DMS53 treated with DMSO at 0.1 percent for 48 hours (cell line): ENCODE results near the gene IRF2BP1.

Experiments used
- DNase-seq: peaks from one replicate; lab custom pipeline; 2025; ENCODE audit not compliant: unreplicated experiment; lab: John Stamatoyannopoulos, UW

Gene IRF2BP1

GRCh38 chr19:45863335-45863839, 22.6 kb downstream of the IRF2BP1 start:
- no peak for DNase-seq

GRCh38 chr19:45862564-45863334, 23.2 kb downstream of the IRF2BP1 start, which contains the start of gene SYMPK:
Gene SYMPK (minus strand): TSS chr19:45863147. CDS start chr19:45854495, 8,652 bp downstream.
- DNase-seq = peak; percentile 97

- DNase-seq = no peak
These were observed 23.7 kb downstream of the IRF2BP1 start for GRCh38 chr19:45862271-45862563.

- DNase-seq = no peak
These were observed 25.3 kb downstream of the IRF2BP1 start for GRCh38 chr19:45860359-45861259.

- DNase-seq = no peak
These were observed 31.7 kb downstream of the IRF2BP1 start for GRCh38 chr19:45854167-45854778.

GRCh38 chr19:45852983-45853382, 33.0 kb downstream of the IRF2BP1 start:
- no peak for DNase-seq

- DNase-seq = no peak
These were observed 33.7 kb downstream of the IRF2BP1 start for GRCh38 chr19:45852145-45852750.

- no peak for DNase-seq
These were observed 37.0 kb downstream of the IRF2BP1 start for GRCh38 chr19:45848922-45849321.

- no peak for DNase-seq
These were observed 38.3 kb downstream of the IRF2BP1 start for GRCh38 chr19:45847663-45848062.

- no peak for DNase-seq
These were observed 43.7 kb downstream of the IRF2BP1 start for GRCh38 chr19:45842198-45842597.

- no peak for DNase-seq
These were observed 51.0 kb downstream of the IRF2BP1 start for GRCh38 chr19:45834970-45835369.
